HFF-Myc (cell line): ENCODE measurements around the gene INPP5A.

ENCODE experiments used
- DNase-seq: peaks from one replicate; pipeline ENCODE4 v3.0.0-alpha.2; 2011; ENCODE audit warnings: low read depth; ENCODE audit errors: extremely low read depth
- H3K4me3 ChIP-seq: replicated peaks from 2 replicates; pipeline ENCODE4 v1.5.1; 2011; ENCODE audit warnings: low read depth, mild to moderate bottlenecking, control low read depth, low read length
- TF ChIP-seq, protein P1 (sequence below): IDR thresholded peaks from 2 replicates; pipeline ENCODE4 v1.5.1; 2012; ENCODE audit warnings: mild to moderate bottlenecking, low read depth, low read length, control low read depth; ENCODE audit errors: missing control alignments

Gene INPP5A

DNA sequence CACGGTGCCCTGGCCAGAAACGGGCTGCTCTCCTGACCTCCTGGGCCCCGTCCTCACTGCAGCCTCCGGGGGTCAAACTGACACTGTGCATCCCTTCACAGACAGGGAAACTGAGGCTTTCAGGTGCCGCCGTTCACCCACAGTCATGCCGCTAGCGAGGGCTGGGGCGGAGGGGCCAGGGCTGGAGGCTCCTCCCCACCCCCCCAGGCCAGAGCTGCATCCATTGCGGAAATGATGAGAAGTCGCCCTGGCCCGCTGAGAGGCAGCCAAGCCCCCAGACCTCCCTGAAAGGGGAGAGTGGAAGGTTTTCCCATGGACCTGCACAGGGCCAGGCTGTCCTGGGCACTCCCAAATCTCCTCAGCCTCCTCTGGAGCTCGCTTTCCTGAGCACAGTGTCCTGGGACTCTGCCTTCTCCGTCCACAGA, 16.5 kb upstream of the INPP5A start:
- DNase-seq, result no peak
- TF ChIP-seq, protein P1, sequence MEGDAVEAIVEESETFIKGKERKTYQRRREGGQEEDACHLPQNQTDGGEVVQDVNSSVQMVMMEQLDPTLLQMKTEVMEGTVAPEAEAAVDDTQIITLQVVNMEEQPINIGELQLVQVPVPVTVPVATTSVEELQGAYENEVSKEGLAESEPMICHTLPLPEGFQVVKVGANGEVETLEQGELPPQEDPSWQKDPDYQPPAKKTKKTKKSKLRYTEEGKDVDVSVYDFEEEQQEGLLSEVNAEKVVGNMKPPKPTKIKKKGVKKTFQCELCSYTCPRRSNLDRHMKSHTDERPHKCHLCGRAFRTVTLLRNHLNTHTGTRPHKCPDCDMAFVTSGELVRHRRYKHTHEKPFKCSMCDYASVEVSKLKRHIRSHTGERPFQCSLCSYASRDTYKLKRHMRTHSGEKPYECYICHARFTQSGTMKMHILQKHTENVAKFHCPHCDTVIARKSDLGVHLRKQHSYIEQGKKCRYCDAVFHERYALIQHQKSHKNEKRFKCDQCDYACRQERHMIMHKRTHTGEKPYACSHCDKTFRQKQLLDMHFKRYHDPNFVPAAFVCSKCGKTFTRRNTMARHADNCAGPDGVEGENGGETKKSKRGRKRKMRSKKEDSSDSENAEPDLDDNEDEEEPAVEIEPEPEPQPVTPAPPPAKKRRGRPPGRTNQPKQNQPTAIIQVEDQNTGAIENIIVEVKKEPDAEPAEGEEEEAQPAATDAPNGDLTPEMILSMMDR, result no peak

DNA sequence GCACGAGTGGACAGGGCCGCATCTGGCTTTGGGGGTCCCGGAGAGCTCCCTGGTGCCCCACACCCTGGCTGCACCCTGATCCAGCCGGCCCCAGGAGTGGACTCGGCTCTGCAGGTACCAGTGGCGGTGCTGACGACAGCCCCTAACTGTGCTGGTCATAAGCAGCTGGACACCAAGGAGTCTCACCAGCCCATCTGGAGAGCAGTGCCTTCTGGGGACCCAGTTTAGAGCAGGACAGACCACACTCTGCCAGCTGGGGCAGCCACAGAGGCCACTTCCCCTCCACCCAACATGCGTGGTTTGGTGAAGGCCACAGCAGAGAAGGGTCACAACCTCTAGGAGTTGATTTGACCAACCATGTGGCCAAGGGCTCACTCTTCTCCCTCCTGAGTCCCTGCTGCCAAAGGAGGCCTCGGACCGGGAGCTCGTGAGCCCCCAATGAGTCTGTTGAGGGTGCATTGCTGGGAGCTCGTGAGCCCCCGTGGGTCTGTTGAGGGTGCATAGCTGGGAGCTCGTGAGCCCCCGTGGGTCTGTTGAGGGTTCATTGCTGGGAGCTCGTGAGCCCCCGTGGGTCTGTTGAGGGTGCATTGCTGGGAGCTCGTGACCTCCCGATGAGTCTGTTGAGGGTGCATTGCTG, 16.0 kb upstream of the INPP5A start:
- TF ChIP-seq, protein P1, result no peak
- no peak overlapping the region for H3K4me3 ChIP-seq
- no peak for DNase-seq

More for the DNA sequence above, 16.5 kb upstream of the INPP5A start:
- H3K4me3 ChIP-seq, result no peak overlapping the region

- DNase-seq, result no peak
- TF ChIP-seq, protein P1, result no peak
Observed at GRCh38 chr10:132522521-132523411, 14.8 kb upstream of the INPP5A start.

GRCh38 chr10:132523561-132524442, 13.8 kb upstream of the INPP5A start:
- no peak for DNase-seq
- no peak overlapping the region for H3K4me3 ChIP-seq
- TF ChIP-seq, protein P1, result no peak

More at GRCh38 chr10:132522521-132523411, 14.8 kb upstream of the INPP5A start:
- no peak overlapping the region for H3K4me3 ChIP-seq

DNA sequence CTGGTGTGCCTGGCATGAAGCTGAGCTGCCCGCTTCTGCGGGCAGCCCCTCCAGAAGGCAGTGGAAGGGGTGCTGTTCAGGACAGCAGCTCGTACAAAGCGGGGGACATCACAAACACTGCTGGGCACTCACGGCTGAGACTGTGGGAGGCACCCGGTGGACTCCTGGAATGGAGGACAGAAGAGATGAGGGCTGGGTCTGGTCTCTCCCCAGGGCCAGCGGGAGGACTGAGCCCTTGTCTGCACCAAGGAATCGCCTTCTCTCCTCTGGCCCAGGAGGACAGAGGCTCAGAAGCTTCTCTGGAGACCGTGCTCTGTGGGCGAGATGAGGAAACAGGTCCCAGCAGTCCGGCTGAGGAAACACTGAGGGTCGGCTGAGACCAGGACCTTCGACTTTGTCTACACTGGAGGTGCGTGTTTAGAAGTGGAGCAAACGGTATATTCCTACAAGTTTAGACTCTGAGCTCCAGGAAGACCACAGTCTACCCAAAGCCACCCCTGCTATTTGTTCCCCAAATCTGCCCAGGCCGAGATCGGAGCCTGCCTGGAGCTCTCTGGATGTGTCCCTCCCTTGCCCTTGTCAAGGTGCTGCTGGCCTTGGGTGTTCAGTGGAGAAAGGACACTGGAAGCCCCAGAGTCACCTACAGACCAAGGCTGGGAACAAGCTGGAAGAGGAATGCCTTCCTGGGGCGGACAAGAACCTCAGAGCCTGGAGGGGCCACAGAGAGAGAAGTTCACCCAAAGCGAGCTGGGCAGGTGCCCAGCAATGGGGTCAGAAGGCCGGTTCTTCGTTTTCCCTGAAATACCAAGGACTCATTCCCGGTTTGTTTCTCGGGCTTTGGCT, 12.9 kb upstream of the INPP5A start:
- no peak for DNase-seq
- TF ChIP-seq, protein P1, result no peak
- H3K4me3 ChIP-seq, result no peak overlapping the region

GRCh38 chr10:132526676-132527075, 10.9 kb upstream of the INPP5A start:
- TF ChIP-seq, protein P1, result no peak
- DNase-seq, result no peak
- H3K4me3 ChIP-seq, result no peak overlapping the region
